Hypothalamus (tissue), 51 donors: Measurements from ENCODE around the gene ZBBX.

ENCODE experiments used
- DNase-seq, 51 donors: peaks; one replicate each; lab custom pipeline; 2025; lab: John Stamatoyannopoulos, UW

The ZBBX gene

GRCh38 chr3:167318996-167319615 lies 61.0 kb downstream of the ZBBX start:
- DNase-seq = no peak

GRCh38 chr3:167318306-167318705 lies 61.8 kb downstream of the ZBBX start:
- DNase-seq = no peak

- no peak for DNase-seq
These were observed 73.8 kb downstream of the ZBBX start for GRCh38 chr3:167306319-167306718.

- DNase-seq = no peak
These were observed 74.7 kb downstream of the ZBBX start for GRCh38 chr3:167305340-167305890.

- no peak for DNase-seq
These were observed 76.0 kb downstream of the ZBBX start for GRCh38 chr3:167304077-167304476.

GRCh38 chr3:167302678-167303077 lies 77.4 kb downstream of the ZBBX start:
- DNase-seq = no peak

GRCh38 chr3:167300207-167300606 lies 79.9 kb downstream of the ZBBX start:
- no peak for DNase-seq

- no peak for DNase-seq
These were observed 90.7 kb downstream of the ZBBX start for GRCh38 chr3:167289435-167289834.

GRCh38 chr3:167288737-167289136 lies 91.4 kb downstream of the ZBBX start:
- DNase-seq = no peak

GRCh38 chr3:167287308-167287707 lies 92.8 kb downstream of the ZBBX start:
- DNase-seq = no peak

- no peak for DNase-seq
These were observed 105.8 kb downstream of the ZBBX start for GRCh38 chr3:167274141-167274874.

GRCh38 chr3:167253037-167253436 lies 127.1 kb downstream of the ZBBX start:
- DNase-seq = no peak

GRCh38 chr3:167251678-167252077 lies 128.4 kb downstream of the ZBBX start:
- no peak for DNase-seq

GRCh38 chr3:167246252-167246651 lies 133.8 kb downstream of the ZBBX start:
- DNase-seq = no peak

GRCh38 chr3:167241048-167241845 lies 138.8 kb downstream of the ZBBX start:
- no peak for DNase-seq

GRCh38 chr3:167228135-167228534 lies 152.0 kb downstream of the ZBBX start:
- DNase-seq = no peak

GRCh38 chr3:167225821-167226220 lies 154.3 kb downstream of the ZBBX start:
- DNase-seq = no peak

GRCh38 chr3:167209011-167209410 lies 171.1 kb downstream of the ZBBX start:
- no peak for DNase-seq

- no peak for DNase-seq
These were observed 177.0 kb downstream of the ZBBX start for GRCh38 chr3:167203062-167203461.

GRCh38 chr3:167198949-167199600 lies 181.0 kb downstream of the ZBBX start:
- no peak for DNase-seq
